A549 (cell line): ENCODE results near the gene CERK. TPM values are rescaled to one million over a fixed set of nuclear protein-coding genes. Genes with fewer than 3 reads are reported as not detected.

Experiments
- ATAC-seq, 2 experiments: fragments of 200-7000 bp in 1 of 2; fragments of >200 bp in 1 of 2; cut with Nextera tagmentation in 1 of 2; cut with Tn5 transposase in 1 of 2; 3 replicates each; pipeline versions ENCODE4 v1.8.0 to v1.9.1; 2018 to 2020; ENCODE audit warnings: mild to moderate bottlenecking in 1 of 2, moderate library complexity in 1 of 2
- CTCF ChIA-PET: fragments of 300-600 bp; sonication (Branson Sonifier 250); formaldehyde crosslinking; extraction: SDS; loops from one replicate; lab custom pipeline; 2021; ENCODE audit warnings: antibody characterized with exemption, inconsistent platforms; lab: Yijun Ruan, JAX
- POLR2A ChIA-PET: fragments of 350-600 bp; formaldehyde crosslinking; extraction: SDS; loops from one replicate; lab custom pipeline; 2021; ENCODE audit warnings: antibody characterized with exemption, inconsistent platforms; lab: Yijun Ruan, JAX
- DNase-seq, 2 experiments: peaks; one replicate each; pipeline versions ENCODE4 v3.0.0 to v3.0.0-alpha.2; 2011 to 2016; ENCODE audit warnings: low read depth in 1 of 2, low spot score in 1 of 2
- FAIRE-seq: peaks from 2 replicates; lab custom pipeline; 2011; peaks lifted over from hg19 to GRCh38; lab: Jason Lieb, UNC
- H3K27ac ChIP-seq, 2 experiments: fragments of >200 bp; sonication (Bioruptor Twin); formaldehyde crosslinking; 3 replicates each; pipeline ENCODE4 v1.5.1; 2016 to 2017
- H3K4me1 ChIP-seq: fragments of >200 bp; sonication (Bioruptor Twin); formaldehyde crosslinking; 3 replicates; pipeline ENCODE4 v1.6.1; 2016
- H3K4me2 ChIP-seq: fragments of >200 bp; sonication (Bioruptor Twin); formaldehyde crosslinking; 3 replicates; pipeline ENCODE4 v1.6.1; 2016
- H3K4me3 ChIP-seq: fragments of >200 bp; sonication (Bioruptor Twin); formaldehyde crosslinking; 3 replicates; pipeline ENCODE4 v1.5.1; 2016
- H3K9me3 ChIP-seq: fragments of >200 bp; sonication (Bioruptor Twin); formaldehyde crosslinking; 3 replicates; pipeline ENCODE4 v1.6.1; 2016
- ATOH8 ChIP-seq: fragments of 250-450 bp; sonication (Bioruptor Pico); IDR thresholded peaks from 2 replicates; pipeline ENCODE4 v1.5.0; 2020; ENCODE audit warnings: low read depth, mild to moderate bottlenecking, moderate library complexity
- BCL3 ChIP-seq: fragments of >200 bp; sonication (Bioruptor Twin); formaldehyde crosslinking; IDR thresholded peaks from 3 replicates; pipeline ENCODE4 v1.6.1; 2016
- BHLHE40 ChIP-seq: IDR thresholded peaks from 2 replicates; pipeline ENCODE4 v1.6.1; 2012; ENCODE audit warnings: low read depth, low read length, inconsistent platforms
- CBX2 ChIP-seq: fragments of 200-600 bp; sonication (generic); IDR thresholded peaks from 2 replicates; pipeline ENCODE4 v1.6.1; 2016; ENCODE audit warnings: low read depth, mild to moderate bottlenecking, borderline replicate concordance
- CHD2 ChIP-seq: fragments of 150-350 bp; IDR thresholded peaks from 2 replicates; pipeline ENCODE4 v1.6.1; 2014; ENCODE audit warnings: low read length; ENCODE audit not compliant: partially characterized antibody
- CHD4 ChIP-seq: fragments of 200-600 bp; sonication (generic); IDR thresholded peaks from 2 replicates; pipeline ENCODE4 v1.6.1; 2016; ENCODE audit warnings: antibody characterized with exemption, mild to moderate bottlenecking, borderline replicate concordance
- CTCF ChIP-seq: fragments of >200 bp; sonication (Bioruptor Twin); formaldehyde crosslinking; IDR thresholded peaks from 3 replicates; pipeline ENCODE4 v1.5.1; 2016
- E2F6 ChIP-seq: IDR thresholded peaks from 2 replicates; pipeline ENCODE4 v1.6.1; 2012; ENCODE audit warnings: low read depth, borderline replicate concordance
- EHF ChIP-seq: fragments of 250-450 bp; sonication (Bioruptor Pico); IDR thresholded peaks from 2 replicates; pipeline ENCODE4 v1.5.0; 2020; ENCODE audit warnings: mild to moderate bottlenecking
- FOSL2 ChIP-seq, 2 experiments: fragments of 450-650 bp in 1 of 2; fragments of >200 bp in 1 of 2; sonication (Bioruptor Twin) in 1 of 2; formaldehyde crosslinking; IDR thresholded peaks; 2 replicates each; pipeline versions ENCODE4 v1.5.0 to v1.6.1; 2016 to 2020; ENCODE audit warnings: mild to moderate bottlenecking in 1 of 2, moderate library complexity in 1 of 2
- GATA3 ChIP-seq: IDR thresholded peaks from 2 replicates; pipeline ENCODE4 v1.6.1; 2012; ENCODE audit warnings: borderline replicate concordance
- HDAC2 ChIP-seq: fragments of 200-600 bp; sonication (generic); IDR thresholded peaks from 2 replicates; pipeline ENCODE4 v1.6.1; 2016
- HMGXB4 ChIP-seq: fragments of 250-450 bp; sonication (Bioruptor Pico); IDR thresholded peaks from 2 replicates; pipeline ENCODE4 v1.5.0; 2021; ENCODE audit warnings: mild to moderate bottlenecking, moderate library complexity, borderline replicate concordance
- HOXB13 ChIP-seq: fragments of 250-450 bp; sonication (Bioruptor Pico); IDR thresholded peaks from 2 replicates; pipeline ENCODE4 v1.5.0; 2020; ENCODE audit warnings: low read depth, mild to moderate bottlenecking, moderate library complexity
- HOXB5 ChIP-seq: fragments of 250-450 bp; sonication (Bioruptor Pico); IDR thresholded peaks from 2 replicates; pipeline ENCODE4 v1.5.0; 2020; ENCODE audit warnings: mild to moderate bottlenecking, moderate library complexity
- JUN ChIP-seq, 2 experiments: fragments of >200 bp; sonication (Bioruptor Twin); formaldehyde crosslinking; IDR thresholded peaks; 2 replicates in 1 of 2; 3 replicates in 1 of 2; pipeline ENCODE4 v1.6.1; 2016 to 2017
- MAX ChIP-seq: IDR thresholded peaks from 2 replicates; pipeline ENCODE4 v1.6.1; 2012
- MYC ChIP-seq: IDR thresholded peaks from 2 replicates; pipeline ENCODE4 v1.6.1; 2012; ENCODE audit warnings: mild to moderate bottlenecking, inconsistent platforms, low read length, improper control_type of control experiment, borderline replicate concordance
- NR3C1 ChIP-seq: fragments of >200 bp; sonication (Bioruptor Twin); formaldehyde crosslinking; IDR thresholded peaks from 3 replicates; pipeline ENCODE4 v1.6.1; 2017
- PBX3 ChIP-seq: IDR thresholded peaks from 2 replicates; pipeline ENCODE4 v1.6.1; 2012
- PHF8 ChIP-seq: fragments of 200-600 bp; sonication (generic); IDR thresholded peaks from 2 replicates; pipeline ENCODE4 v1.6.1; 2016; ENCODE audit warnings: low read depth, mild to moderate bottlenecking, antibody characterized with exemption, moderate library complexity, borderline replicate concordance
- POLR2AphosphoS2 ChIP-seq: conservative IDR thresholded peaks from 2 replicates; pipeline ENCODE4 v1.6.1; 2012; ENCODE audit warnings: low read length, improper control_type of control experiment, inconsistent platforms
- RAD21 ChIP-seq, 2 experiments: fragments of >200 bp in 1 of 2; sonication (Bioruptor Twin) in 1 of 2; formaldehyde crosslinking in 1 of 2; IDR thresholded peaks in 1 of 2; conservative IDR thresholded peaks in 1 of 2; 2 replicates in 1 of 2; 3 replicates in 1 of 2; pipeline ENCODE4 v1.6.1; 2012 to 2018; ENCODE audit warnings: inconsistent platforms in 1 of 2
- RNF2 ChIP-seq: fragments of 200-600 bp; sonication (generic); IDR thresholded peaks from 2 replicates; pipeline ENCODE4 v1.6.1; 2016; ENCODE audit warnings: low read depth, mild to moderate bottlenecking, antibody characterized with exemption, moderate library complexity, borderline replicate concordance
- TP53 ChIP-seq: fragments of 250-450 bp; sonication (Bioruptor Pico); IDR thresholded peaks from 2 replicates; pipeline ENCODE4 v1.5.0; 2021; ENCODE audit warnings: mild to moderate bottlenecking, moderate library complexity
- USF2 ChIP-seq: fragments of 450-650 bp; IDR thresholded peaks from 2 replicates; pipeline ENCODE4 v1.6.1; 2014; ENCODE audit warnings: antibody characterized with exemption
- ZNF302 ChIP-seq: fragments of 250-450 bp; sonication (Bioruptor Pico); IDR thresholded peaks from 2 replicates; pipeline ENCODE4 v1.9.0; 2021; ENCODE audit warnings: inconsistent platforms, mild to moderate bottlenecking, moderate library complexity
- WGBS: methylation state at CpG from one replicate; pipeline ENCODE4 v1.1.6; 2017; ENCODE audit errors: missing lambda C conversion rate; 5-methylcytosine and 5-hydroxymethylcytosine counted together
- polyA plus RNA-seq, 4 experiments: library from polyadenylated mRNA; depleted of rRNA in 3 of 4; stranded (reverse); fragments of >200 nt; fragmentation: RNase III in 1 of 4; extraction: RNeasy Plus Mini Kit Qiagen cat#74134 plus additional on column Dnase treatment in 1 of 4; gene quantifications; 2 replicates in 3 of 4; 3 replicates in 1 of 4; pipeline ENCODE4 v1.2.3, GENCODE V29; 2011 to 2017

CERK gene
- polyA plus RNA-seq, 2 of the 4 experiments (the other 2 are of a cell fraction) = 13.1 to 15.6 TPM

- H3K4me3 ChIP-seq = no peak overlapping the region
- ATAC-seq = no peak
- WGBS = 89% methylated on average over 10 of the region's 20 CpGs
- CTCF ChIA-PET = interaction anchor here (3.9 to 4.0 kb wide), 2 partner anchors 9 to 10 kb away, joined by 15 to 26 read pairs; no protein-coding TSS in a partner anchor
- peaks cover 25% of the 10 kb centered on the region for H3K4me1 ChIP-seq
- H3K4me2 ChIP-seq = no peak overlapping the region
- no peaks in the 10 kb centered on the region for H3K9me3 ChIP-seq
- POLR2A ChIA-PET = interaction anchor here (2.1 kb wide), 1 partner anchor 14 kb away, joined by 7 read pairs; the partner anchor contains the start of gene TBC1D22A
- no peak for DNase-seq
- H3K27ac ChIP-seq = peak overlapping the region in 1 of 2 experiments; percentile 35; a peak in 1 of 6 replicates
- TF ChIP-seq MAX (no peak), PHF8 (no peak), POLR2AphosphoS2 (no peak), EHF (CRISPR knock-in tag) (no peak), ZNF302 (CRISPR knock-in tag) (no peak), TP53 (CRISPR knock-in tag) (no peak), PBX3 (no peak), CTCF (no peak), MYC (no peak), HOXB13 (CRISPR knock-in tag) (no peak), HMGXB4 (CRISPR knock-in tag) (no peak), RNF2 (no peak), USF2 (no peak), HOXB5 (CRISPR knock-in tag) (no peak), E2F6 (no peak), BHLHE40 (no peak), GATA3 (no peak), CHD2 (no peak)
- FAIRE-seq = no peak
Observed at GRCh38 chr22:46748206-46748907, 10.3 kb upstream of the CERK start.

- TF ChIP-seq FOSL2 (IDR thresholded peaks at IDR 0.05) (no peak), FOSL2 (CRISPR knock-in tag; IDR thresholded peaks at IDR 0.05) (no peak), HOXB13 (CRISPR knock-in tag) (no peak), BCL3 (no peak), NR3C1 (no peak), RAD21 (conservative IDR thresholded peaks at IDR 0.05 in 1 of 2, IDR thresholded peaks at IDR 0.05 in 1 of 2) (no peak), POLR2AphosphoS2 (no peak), CHD4 (no peak), BHLHE40 (no peak), HDAC2 (no peak), CBX2 (no peak), ATOH8 (CRISPR knock-in tag) (no peak), JUN (IDR thresholded peaks at IDR 0.05) (no peak)
- no peak for FAIRE-seq
- POLR2A ChIA-PET = no interaction called here
- ATAC-seq = no peak
- H3K27ac ChIP-seq = peak overlapping the region in 1 of 2 experiments; percentile 13; a peak in 1 of 6 replicates
- CTCF ChIA-PET = interaction anchor here (0.7 to 3.9 kb wide), 2 partner anchors 11 to 12 kb away, joined by 3 to 15 read pairs; no protein-coding TSS in a partner anchor
- H3K4me2 ChIP-seq = no peak overlapping the region
- no peak for DNase-seq
- no peaks in the 10 kb centered on the region for H3K9me3 ChIP-seq
- H3K4me1 ChIP-seq = peaks cover 26% of the 10 kb centered on the region
- 85% methylated on average over 4 of the region's 8 CpGs for WGBS
- H3K4me3 ChIP-seq = no peak overlapping the region
Observed at GRCh38 chr22:46747646-46748045, 9.6 kb upstream of the CERK start.
